ENCODE data around the gene SYTL3. TPM values are rescaled to one million over a fixed set of nuclear protein-coding genes. Genes with fewer than 3 reads are reported as not detected.

Gene SYTL3
- total and polyA plus RNA-seq, 9 of the 15 experiments (the other 6 are each of a cell fraction or from before 2014, with no cell fraction given) = 0.04 to 0.46 (median 0.17) TPM; not detected in 1

DNA sequence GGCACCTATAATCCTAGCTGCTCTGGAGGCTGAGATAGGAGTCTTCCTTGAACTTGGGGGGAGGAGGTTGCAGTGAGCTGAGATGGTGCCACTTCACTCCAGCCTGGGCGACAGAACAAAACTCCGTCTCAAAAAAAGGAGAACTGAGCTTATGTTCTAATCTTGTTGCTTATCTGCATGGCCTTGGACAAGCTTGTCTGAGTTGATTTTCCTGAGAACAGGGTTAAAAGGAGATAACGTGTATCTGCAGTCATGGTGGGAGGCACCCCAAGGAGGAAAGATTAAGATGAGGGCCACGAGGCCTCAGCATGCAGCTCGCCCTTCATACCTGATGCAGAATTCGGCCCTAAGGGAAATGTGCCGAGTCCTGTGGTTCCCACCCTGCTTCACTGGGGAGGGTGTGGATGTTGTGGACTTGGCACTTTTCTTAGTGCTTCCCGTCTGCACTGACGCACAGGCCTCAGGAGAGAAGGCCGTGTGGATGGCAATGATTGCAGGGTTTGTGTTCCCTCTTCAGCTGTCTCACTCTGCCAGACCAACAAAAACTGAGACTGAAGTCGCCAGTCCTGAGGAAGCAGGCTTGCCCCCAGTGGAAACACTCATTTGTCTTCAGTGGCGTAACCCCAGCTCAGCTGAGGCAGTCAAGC lies 113.1 kb downstream of the SYTL3 start (continued):
- TF ChIP-seq ZNF644 (tag; IDR thresholded peaks at IDR 0.05; ENCODE audit: low read depth) (peak; percentile 79), HMG20B (CRISPR knock-in tag; IDR thresholded peaks at IDR 0.05) (no peak), ZNF75A (CRISPR knock-in tag; IDR thresholded peaks at IDR 0.05) (0 out of 2 replicates have a peak, but pooled peaks have one; percentile 64), ELF4 (CRISPR knock-in tag; IDR thresholded peaks at IDR 0.05) (peak; percentile 72; the same call in 1 of the 2 replicates), LCOR (CRISPR knock-in tag; IDR thresholded peaks at IDR 0.05) (peak; percentile 81), POLR2AphosphoS5 (IDR thresholded peaks at IDR 0.05; ENCODE audit: control insufficient read depth, insufficient read depth, low read depth, low read length) (peak; percentile 89), NCOA1 (IDR thresholded peaks at IDR 0.05; ENCODE audit: low read depth) (peak; percentile 81), ZNF584 (CRISPR knock-in tag; IDR thresholded peaks at IDR 0.05; ENCODE audit: low read depth) (no peak), HLTF (IDR thresholded peaks at IDR 0.05) (no peak), NONO (IDR thresholded peaks at IDR 0.05; ENCODE audit: low read depth in 2 of 2, low read length in 1 of 2) (no peak; a peak in 1 of 4 replicates), ZNF699 (CRISPR knock-in tag; IDR thresholded peaks at IDR 0.05; ENCODE audit: insufficient replicate concordance) (no peak)
- TF ChIP-seq, protein P1, sequence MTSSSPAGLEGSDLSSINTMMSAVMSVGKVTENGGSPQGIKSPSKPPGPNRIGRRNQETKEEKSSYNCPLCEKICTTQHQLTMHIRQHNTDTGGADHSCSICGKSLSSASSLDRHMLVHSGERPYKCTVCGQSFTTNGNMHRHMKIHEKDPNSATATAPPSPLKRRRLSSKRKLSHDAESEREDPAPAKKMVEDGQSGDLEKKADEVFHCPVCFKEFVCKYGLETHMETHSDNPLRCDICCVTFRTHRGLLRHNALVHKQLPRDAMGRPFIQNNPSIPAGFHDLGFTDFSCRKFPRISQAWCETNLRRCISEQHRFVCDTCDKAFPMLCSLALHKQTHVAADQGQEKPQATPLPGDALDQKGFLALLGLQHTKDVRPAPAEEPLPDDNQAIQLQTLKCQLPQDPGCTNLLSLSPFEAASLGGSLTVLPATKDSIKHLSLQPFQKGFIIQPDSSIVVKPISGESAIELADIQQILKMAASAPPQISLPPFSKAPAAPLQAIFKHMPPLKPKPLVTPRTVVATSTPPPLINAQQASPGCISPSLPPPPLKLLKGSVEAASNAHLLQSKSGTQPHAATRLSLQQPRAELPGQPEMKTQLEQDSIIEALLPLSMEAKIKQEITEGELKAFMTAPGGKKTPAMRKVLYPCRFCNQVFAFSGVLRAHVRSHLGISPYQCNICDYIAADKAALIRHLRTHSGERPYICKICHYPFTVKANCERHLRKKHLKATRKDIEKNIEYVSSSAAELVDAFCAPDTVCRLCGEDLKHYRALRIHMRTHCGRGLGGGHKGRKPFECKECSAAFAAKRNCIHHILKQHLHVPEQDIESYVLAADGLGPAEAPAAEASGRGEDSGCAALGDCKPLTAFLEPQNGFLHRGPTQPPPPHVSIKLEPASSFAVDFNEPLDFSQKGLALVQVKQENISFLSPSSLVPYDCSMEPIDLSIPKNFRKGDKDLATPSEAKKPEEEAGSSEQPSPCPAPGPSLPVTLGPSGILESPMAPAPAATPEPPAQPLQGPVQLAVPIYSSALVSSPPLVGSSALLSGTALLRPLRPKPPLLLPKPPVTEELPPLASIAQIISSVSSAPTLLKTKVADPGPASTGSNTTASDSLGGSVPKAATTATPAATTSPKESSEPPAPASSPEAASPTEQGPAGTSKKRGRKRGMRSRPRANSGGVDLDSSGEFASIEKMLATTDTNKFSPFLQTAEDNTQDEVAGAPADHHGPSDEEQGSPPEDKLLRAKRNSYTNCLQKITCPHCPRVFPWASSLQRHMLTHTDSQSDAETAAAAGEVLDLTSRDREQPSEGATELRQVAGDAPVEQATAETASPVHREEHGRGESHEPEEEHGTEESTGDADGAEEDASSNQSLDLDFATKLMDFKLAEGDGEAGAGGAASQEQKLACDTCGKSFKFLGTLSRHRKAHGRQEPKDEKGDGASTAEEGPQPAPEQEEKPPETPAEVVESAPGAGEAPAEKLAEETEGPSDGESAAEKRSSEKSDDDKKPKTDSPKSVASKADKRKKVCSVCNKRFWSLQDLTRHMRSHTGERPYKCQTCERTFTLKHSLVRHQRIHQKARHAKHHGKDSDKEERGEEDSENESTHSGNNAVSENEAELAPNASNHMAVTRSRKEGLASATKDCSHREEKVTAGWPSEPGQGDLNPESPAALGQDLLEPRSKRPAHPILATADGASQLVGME (CRISPR knock-in tag; IDR thresholded peaks at IDR 0.05) = peak; percentile 85; the same call in 1 of the 2 replicates
- TF ChIP-seq, protein P2, sequence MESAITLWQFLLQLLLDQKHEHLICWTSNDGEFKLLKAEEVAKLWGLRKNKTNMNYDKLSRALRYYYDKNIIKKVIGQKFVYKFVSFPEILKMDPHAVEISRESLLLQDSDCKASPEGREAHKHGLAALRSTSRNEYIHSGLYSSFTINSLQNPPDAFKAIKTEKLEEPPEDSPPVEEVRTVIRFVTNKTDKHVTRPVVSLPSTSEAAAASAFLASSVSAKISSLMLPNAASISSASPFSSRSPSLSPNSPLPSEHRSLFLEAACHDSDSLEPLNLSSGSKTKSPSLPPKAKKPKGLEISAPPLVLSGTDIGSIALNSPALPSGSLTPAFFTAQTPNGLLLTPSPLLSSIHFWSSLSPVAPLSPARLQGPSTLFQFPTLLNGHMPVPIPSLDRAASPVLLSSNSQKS (CRISPR knock-in tag; IDR thresholded peaks at IDR 0.05) = peak; percentile 72; the same call in 1 of the 2 replicates
- TF ChIP-seq, protein P3, sequence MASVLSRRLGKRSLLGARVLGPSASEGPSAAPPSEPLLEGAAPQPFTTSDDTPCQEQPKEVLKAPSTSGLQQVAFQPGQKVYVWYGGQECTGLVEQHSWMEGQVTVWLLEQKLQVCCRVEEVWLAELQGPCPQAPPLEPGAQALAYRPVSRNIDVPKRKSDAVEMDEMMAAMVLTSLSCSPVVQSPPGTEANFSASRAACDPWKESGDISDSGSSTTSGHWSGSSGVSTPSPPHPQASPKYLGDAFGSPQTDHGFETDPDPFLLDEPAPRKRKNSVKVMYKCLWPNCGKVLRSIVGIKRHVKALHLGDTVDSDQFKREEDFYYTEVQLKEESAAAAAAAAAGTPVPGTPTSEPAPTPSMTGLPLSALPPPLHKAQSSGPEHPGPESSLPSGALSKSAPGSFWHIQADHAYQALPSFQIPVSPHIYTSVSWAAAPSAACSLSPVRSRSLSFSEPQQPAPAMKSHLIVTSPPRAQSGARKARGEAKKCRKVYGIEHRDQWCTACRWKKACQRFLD (CRISPR knock-in tag; IDR thresholded peaks at IDR 0.05) = peak; percentile 68; the same call in 1 of the 2 replicates
- TF ChIP-seq, protein P4, sequence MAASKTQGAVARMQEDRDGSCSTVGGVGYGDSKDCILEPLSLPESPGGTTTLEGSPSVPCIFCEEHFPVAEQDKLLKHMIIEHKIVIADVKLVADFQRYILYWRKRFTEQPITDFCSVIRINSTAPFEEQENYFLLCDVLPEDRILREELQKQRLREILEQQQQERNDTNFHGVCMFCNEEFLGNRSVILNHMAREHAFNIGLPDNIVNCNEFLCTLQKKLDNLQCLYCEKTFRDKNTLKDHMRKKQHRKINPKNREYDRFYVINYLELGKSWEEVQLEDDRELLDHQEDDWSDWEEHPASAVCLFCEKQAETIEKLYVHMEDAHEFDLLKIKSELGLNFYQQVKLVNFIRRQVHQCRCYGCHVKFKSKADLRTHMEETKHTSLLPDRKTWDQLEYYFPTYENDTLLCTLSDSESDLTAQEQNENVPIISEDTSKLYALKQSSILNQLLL (CRISPR knock-in tag; IDR thresholded peaks at IDR 0.05; ENCODE audit: borderline replicate concordance) = no peak
- TF ChIP-seq, protein P5, sequence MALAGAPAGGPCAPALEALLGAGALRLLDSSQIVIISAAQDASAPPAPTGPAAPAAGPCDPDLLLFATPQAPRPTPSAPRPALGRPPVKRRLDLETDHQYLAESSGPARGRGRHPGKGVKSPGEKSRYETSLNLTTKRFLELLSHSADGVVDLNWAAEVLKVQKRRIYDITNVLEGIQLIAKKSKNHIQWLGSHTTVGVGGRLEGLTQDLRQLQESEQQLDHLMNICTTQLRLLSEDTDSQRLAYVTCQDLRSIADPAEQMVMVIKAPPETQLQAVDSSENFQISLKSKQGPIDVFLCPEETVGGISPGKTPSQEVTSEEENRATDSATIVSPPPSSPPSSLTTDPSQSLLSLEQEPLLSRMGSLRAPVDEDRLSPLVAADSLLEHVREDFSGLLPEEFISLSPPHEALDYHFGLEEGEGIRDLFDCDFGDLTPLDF (CRISPR knock-in tag; IDR thresholded peaks at IDR 0.05) = no peak

Data from K562 (cell line).